SK-N-SH treated with all-trans-retinoic acid at 6 μM for 48 hours (cell line): ENCODE measurements around the gene EIF3A.
"Not testable (repeated sequence)": the region's sequence is repeated elsewhere in the genome, so short reads cannot be mapped to it uniquely, and the experiment has no call there.

ENCODE experiments used
- ATAC-seq: fragments of 200-7000 bp; cut with Tn5 transposase; 3 replicates; pipeline ENCODE4 v1.9.1; 2020; ENCODE audit warnings: mild to moderate bottlenecking, moderate library complexity
- CREB5 ChIP-seq: fragments of 250-450 bp; sonication (Bioruptor Pico); IDR thresholded peaks from 2 replicates; pipeline ENCODE4 v1.5.1; 2020; ENCODE audit warnings: low read depth, mild to moderate bottlenecking, moderate library complexity
- CSDC2 ChIP-seq: fragments of 250-450 bp; sonication (Bioruptor Pico); IDR thresholded peaks from 2 replicates; pipeline ENCODE4 v1.5.0; 2020; ENCODE audit warnings: mild to moderate bottlenecking, moderate library complexity
- ESRRG ChIP-seq: fragments of 250-450 bp; sonication (Bioruptor Pico); IDR thresholded peaks from 2 replicates; pipeline ENCODE4 v1.6.1; 2021; ENCODE audit warnings: mild to moderate bottlenecking
- GLIS3 ChIP-seq: fragments of 250-450 bp; sonication (Bioruptor Pico); IDR thresholded peaks from 2 replicates; pipeline ENCODE4 v1.5.0; 2020; ENCODE audit warnings: mild to moderate bottlenecking, moderate library complexity
- ISL1 ChIP-seq: fragments of 250-450 bp; sonication (Bioruptor Pico); IDR thresholded peaks from 2 replicates; pipeline ENCODE4 v2.1.2; 2022; ENCODE audit warnings: mild to moderate bottlenecking, moderate library complexity
- OSR1 ChIP-seq: fragments of 250-450 bp; sonication (Bioruptor Pico); IDR thresholded peaks from 2 replicates; pipeline ENCODE4 v1.8.0; 2022; ENCODE audit warnings: moderate library complexity, mild to moderate bottlenecking, inconsistent platforms
- PATZ1 ChIP-seq: fragments of 250-450 bp; sonication (Bioruptor Pico); IDR thresholded peaks from 2 replicates; pipeline ENCODE4 v1.8.0; 2020; ENCODE audit warnings: mild to moderate bottlenecking, moderate library complexity, borderline replicate concordance
- POU6F1 ChIP-seq: fragments of 250-450 bp; sonication (Bioruptor Pico); IDR thresholded peaks from 2 replicates; pipeline ENCODE4 v1.8.0; 2021; ENCODE audit warnings: low read depth, mild to moderate bottlenecking, moderate library complexity, borderline replicate concordance
- PPARA ChIP-seq: fragments of 250-450 bp; sonication (Bioruptor Pico); IDR thresholded peaks from 2 replicates; pipeline ENCODE4 v1.5.0; 2020; ENCODE audit warnings: mild to moderate bottlenecking, borderline replicate concordance
- RARB ChIP-seq: fragments of 250-450 bp; sonication (Bioruptor Pico); IDR thresholded peaks from 2 replicates; pipeline ENCODE4 v1.8.0; 2021; ENCODE audit warnings: mild to moderate bottlenecking, moderate library complexity
- TCF4 ChIP-seq: fragments of 250-450 bp; sonication (Bioruptor Pico); IDR thresholded peaks from 2 replicates; pipeline ENCODE4 v1.8.0; 2021; ENCODE audit warnings: mild to moderate bottlenecking, moderate library complexity, borderline replicate concordance
- TOX ChIP-seq: fragments of 250-450 bp; sonication (Bioruptor Pico); IDR thresholded peaks from 2 replicates; pipeline ENCODE4 v1.8.0; 2021; ENCODE audit warnings: mild to moderate bottlenecking, moderate library complexity, borderline replicate concordance
- TSHZ2 ChIP-seq: fragments of 250-450 bp; sonication (Bioruptor Pico); IDR thresholded peaks from 2 replicates; pipeline ENCODE4 v1.5.0; 2020; ENCODE audit warnings: mild to moderate bottlenecking, moderate library complexity
- ZFP3 ChIP-seq: fragments of 250-450 bp; sonication (Bioruptor Pico); IDR thresholded peaks from 2 replicates; pipeline ENCODE4 v1.5.0; 2020; ENCODE audit warnings: mild to moderate bottlenecking, moderate library complexity
- ZNF565 ChIP-seq: fragments of 450-650 bp; formaldehyde crosslinking; conservative IDR thresholded peaks from 2 replicates; pipeline ENCODE4 v1.5.0; 2020; ENCODE audit warnings: low read depth, mild to moderate bottlenecking, moderate library complexity

Gene EIF3A

GRCh38 chr10:119101366-119102098 lies 20.9 kb upstream of the EIF3A start (continued):
- TF ChIP-seq TSHZ2 (CRISPR knock-in tag): no peak
- no peak for TF ChIP-seq ESRRG (CRISPR knock-in tag)
- no peak for TF ChIP-seq ISL1 (CRISPR knock-in tag)
- TF ChIP-seq CSDC2 (CRISPR knock-in tag): no peak
- no peak for TF ChIP-seq RARB (CRISPR knock-in tag)
- TF ChIP-seq TCF4 (CRISPR knock-in tag): no peak
- no peak for TF ChIP-seq ZFP3
- TF ChIP-seq OSR1: no peak
- TF ChIP-seq, all 23 proteins: peak for 0

- ATAC-seq: no peak
- TF ChIP-seq ZFP3 (no peak), CSDC2 (CRISPR knock-in tag) (no peak), GLIS3 (CRISPR knock-in tag) (no peak), ISL1 (CRISPR knock-in tag) (no peak), TCF4 (CRISPR knock-in tag) (no peak), CREB5 (CRISPR knock-in tag) (no peak), ZNF565 (CRISPR knock-in tag) (no peak), POU6F1 (CRISPR knock-in tag) (no peak), PPARA (no peak)
Observed at GRCh38 chr10:119100434-119101238, 20.0 kb upstream of the EIF3A start.

- TF ChIP-seq TOX (no peak), POU6F1 (CRISPR knock-in tag) (no peak), ISL1 (CRISPR knock-in tag) (no peak), PATZ1 (CRISPR knock-in tag) (no peak)
- no peak for ATAC-seq
Observed at GRCh38 chr10:119098576-119098975, 18.0 kb upstream of the EIF3A start.

GRCh38 chr10:119096641-119097415 lies 16.2 kb upstream of the EIF3A start:
- not testable (repeated sequence) for ATAC-seq
